Mammary epithelial cell (primary cell): ENCODE data around the gene HSF2BP.

ENCODE experiments used
- CTCF ChIP-seq, 2 donors: IDR thresholded peaks in 1 of 2; conservative IDR thresholded peaks in 1 of 2; 2 replicates each; pipeline ENCODE4 v1.5.1; 2011 to 2012; ENCODE audit warnings: inconsistent platforms in 2 of 2, low read length in 2 of 2, mild to moderate bottlenecking in 2 of 2, control low read depth in 1 of 2, low read depth in 1 of 2; ENCODE audit not compliant: insufficient read depth in 1 of 2; ENCODE audit errors: extremely low read depth in 1 of 2
- EZH2 ChIP-seq: IDR thresholded peaks from 2 replicates; pipeline ENCODE4 v1.6.1; 2012; ENCODE audit warnings: low read length, inconsistent platforms, borderline replicate concordance

GRCh38 chr21:43696214-43696613 lies 36.9 kb upstream of the HSF2BP start:
- TF ChIP-seq CTCF (conservative IDR thresholded peaks at IDR 0.05 in 1 of 2, IDR thresholded peaks at IDR 0.05 in 1 of 2; ENCODE audit: extremely low read depth in 1 of 2, insufficient read depth in 1 of 2, low read depth in 1 of 2, low read length in 2 of 2) (no peak), EZH2 (no peak)
